SH-SY5Y (cell line): Measurements from ENCODE around the gene SLC6A16.

Source experiments
- GATA2 ChIP-seq: IDR thresholded peaks from 2 replicates; pipeline ENCODE4 v1.6.1; 2011; ENCODE audit warnings: mild to moderate bottlenecking, low read depth, low read length
- GATA3 ChIP-seq: IDR thresholded peaks from 2 replicates; pipeline ENCODE4 v1.6.1; 2011; ENCODE audit warnings: low read depth, mild to moderate bottlenecking, low read length, moderate library complexity

- TF ChIP-seq GATA2 = no peak
- no peak for TF ChIP-seq GATA3
Measured at GRCh38 chr19:49324801-49325576, at the start of gene SLC6A16.
